ENCODE results near the gene NHSL1. TPM values are rescaled to one million over a fixed set of nuclear protein-coding genes. Genes with fewer than 3 reads are reported as not detected.

Gene NHSL1
- total RNA-seq, 1 donor from 2014 or later: 33.5 TPM

DNA sequence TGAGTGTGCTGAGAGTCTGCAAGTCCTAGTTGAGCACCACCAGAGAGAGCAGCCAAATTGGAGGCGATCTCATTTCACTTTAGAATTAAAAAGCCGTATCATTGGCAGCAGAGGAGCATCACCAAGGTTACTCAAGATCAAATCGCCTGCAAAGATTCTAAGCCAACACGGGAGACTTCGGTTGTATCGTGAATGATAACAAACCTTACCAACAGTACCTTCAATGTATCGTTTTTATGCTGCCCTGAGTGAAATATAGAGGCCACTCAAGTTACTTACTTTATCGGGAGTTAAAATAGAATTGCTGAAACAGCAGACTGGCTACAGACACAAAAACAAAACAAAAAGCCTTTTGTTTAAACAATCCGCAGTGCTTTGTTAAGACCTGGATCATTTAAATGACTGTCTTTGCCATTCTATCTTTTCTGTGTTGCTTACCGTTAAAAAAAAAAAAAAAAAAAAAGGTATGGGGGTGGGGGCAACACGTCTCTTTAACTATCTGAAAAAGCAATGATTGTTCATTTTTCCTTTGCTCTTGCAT lies 14.2 kb downstream of the NHSL1 start:
- peak overlapping the region; percentile 80 for H3K4me2 ChIP-seq (ENCODE audit: low read length)
- H3K4me1 ChIP-seq (ENCODE audit: insufficient read depth, low read length): no peaks in the 10 kb centered on the region
- peak overlapping the region; percentile 59 for H2AFZ ChIP-seq (ENCODE audit: low read depth, low read length)
- peaks cover 37% of the 10 kb centered on the region for H3K79me2 ChIP-seq (ENCODE audit: insufficient read depth, low read length)
- H3K9me3 ChIP-seq (ENCODE audit: insufficient read depth, low read depth, low read length): no peaks in the 10 kb centered on the region
- no peaks in the 10 kb centered on the region for H3K9me3 Mint-ChIP-seq (ENCODE audit: unreplicated experiment)
- peak overlapping the region; percentile 30 for H3K4me3 ChIP-seq (ENCODE audit: insufficient read depth, low read depth, low read length)
- no peaks in the 10 kb centered on the region for H3K27me3 Mint-ChIP-seq (ENCODE audit: low read depth, unreplicated experiment)
- TF ChIP-seq EZH2 (IDR thresholded peaks at IDR 0.05; ENCODE audit: insufficient read depth, low read length) (no peak), CTCF (IDR thresholded peaks at IDR 0.05; ENCODE audit: insufficient read depth, low read depth, low read length) (no peak)
- peaks cover 9% of the 10 kb centered on the region for H4K20me1 ChIP-seq (ENCODE audit: insufficient read depth, low read length)
- H3K9ac ChIP-seq (ENCODE audit: low read length): peak overlapping the region; percentile 51
- DNase-seq (ENCODE audit: low read depth) (peak; percentile 34), FAIRE-seq (no peak)
- H3K27ac ChIP-seq (ENCODE audit: low read depth, low read length): no peak overlapping the region
- H3K36me3 ChIP-seq (ENCODE audit: insufficient read depth, low read length): no peaks in the 10 kb centered on the region
- peaks cover 10% of the 10 kb centered on the region for H3K36me3 Mint-ChIP-seq (ENCODE audit: low read depth, unreplicated experiment)
- H3K27ac Mint-ChIP-seq (ENCODE audit: unreplicated experiment): no peak overlapping the region
- H3K4me3 Mint-ChIP-seq (ENCODE audit: unreplicated experiment): peak overlapping the region; percentile 15
- peaks cover 22% of the 10 kb centered on the region for H3K4me1 Mint-ChIP-seq (ENCODE audit: low read depth, unreplicated experiment)
- H3K27me3 ChIP-seq (ENCODE audit: insufficient read depth, low read length): no peaks in the 10 kb centered on the region

GRCh38 chr6:138484018-138484731 lies 15.1 kb downstream of the NHSL1 start:
- no peaks in the 10 kb centered on the region for H3K27me3 Mint-ChIP-seq (ENCODE audit: low read depth, unreplicated experiment)
- peaks cover 10% of the 10 kb centered on the region for H3K36me3 Mint-ChIP-seq (ENCODE audit: low read depth, unreplicated experiment)
- H3K27me3 ChIP-seq (ENCODE audit: insufficient read depth, low read length): no peaks in the 10 kb centered on the region
- H3K79me2 ChIP-seq (ENCODE audit: insufficient read depth, low read length): peaks cover 34% of the 10 kb centered on the region
- H3K4me2 ChIP-seq (ENCODE audit: low read length): no peak overlapping the region
- no peaks in the 10 kb centered on the region for H3K9me3 ChIP-seq (ENCODE audit: insufficient read depth, low read depth, low read length)
- H3K27ac ChIP-seq (ENCODE audit: low read depth, low read length): no peak overlapping the region
- no peaks in the 10 kb centered on the region for H3K36me3 ChIP-seq (ENCODE audit: insufficient read depth, low read length)
- peaks cover 22% of the 10 kb centered on the region for H3K4me1 Mint-ChIP-seq (ENCODE audit: low read depth, unreplicated experiment)
- H4K20me1 ChIP-seq (ENCODE audit: insufficient read depth, low read length): peaks cover 9% of the 10 kb centered on the region
- no peaks in the 10 kb centered on the region for H3K9me3 Mint-ChIP-seq (ENCODE audit: unreplicated experiment)
- no peak overlapping the region for H3K9ac ChIP-seq (ENCODE audit: low read length)
- H2AFZ ChIP-seq (ENCODE audit: low read depth, low read length): no peak overlapping the region
- no peaks in the 10 kb centered on the region for H3K4me1 ChIP-seq (ENCODE audit: insufficient read depth, low read length)
- H3K4me3 Mint-ChIP-seq (ENCODE audit: unreplicated experiment): no peak overlapping the region
- TF ChIP-seq CTCF (IDR thresholded peaks at IDR 0.05; ENCODE audit: insufficient read depth, low read depth, low read length): no peak
- no peak for TF ChIP-seq EZH2 (IDR thresholded peaks at IDR 0.05; ENCODE audit: insufficient read depth, low read length)
- no peak for DNase-seq (ENCODE audit: low read depth)
- H3K27ac Mint-ChIP-seq (ENCODE audit: unreplicated experiment): no peak overlapping the region
- no peak for FAIRE-seq
- H3K4me3 ChIP-seq (ENCODE audit: insufficient read depth, low read depth, low read length): no peak overlapping the region

GRCh38 chr6:138482816-138483215 lies 16.5 kb downstream of the NHSL1 start:
- Histone ChIP-seq H4K20me1 (ENCODE audit: insufficient read depth, low read length) (peaks cover 6% of the 10 kb centered on the region), H3K9ac (ENCODE audit: low read length) (no peak overlapping the region), H3K36me3 (ENCODE audit: insufficient read depth, low read length) (no peaks in the 10 kb centered on the region), H3K4me2 (ENCODE audit: low read length) (no peak overlapping the region), H3K9me3 (ENCODE audit: insufficient read depth, low read depth, low read length) (no peaks in the 10 kb centered on the region), H3K4me3 (ENCODE audit: insufficient read depth, low read depth, low read length) (no peak overlapping the region), H2AFZ (ENCODE audit: low read depth, low read length) (no peak overlapping the region), H3K4me1 (ENCODE audit: insufficient read depth, low read length) (no peaks in the 10 kb centered on the region), H3K27ac (ENCODE audit: low read depth, low read length) (no peak overlapping the region), H3K79me2 (ENCODE audit: insufficient read depth, low read length) (peaks cover 28% of the 10 kb centered on the region), H3K27me3 (ENCODE audit: insufficient read depth, low read length) (no peaks in the 10 kb centered on the region)
- no peak for DNase-seq (ENCODE audit: low read depth)
- no peak for TF ChIP-seq EZH2 (IDR thresholded peaks at IDR 0.05; ENCODE audit: insufficient read depth, low read length)
- TF ChIP-seq CTCF (IDR thresholded peaks at IDR 0.05; ENCODE audit: insufficient read depth, low read depth, low read length): no peak
- FAIRE-seq: no peak
- peaks cover 2% of the 10 kb centered on the region for H3K36me3 Mint-ChIP-seq (ENCODE audit: low read depth, unreplicated experiment)
- H3K27me3 Mint-ChIP-seq (ENCODE audit: low read depth, unreplicated experiment): no peaks in the 10 kb centered on the region
- H3K4me3 Mint-ChIP-seq (ENCODE audit: unreplicated experiment): no peak overlapping the region
- H3K9me3 Mint-ChIP-seq (ENCODE audit: unreplicated experiment): no peaks in the 10 kb centered on the region
- H3K4me1 Mint-ChIP-seq (ENCODE audit: low read depth, unreplicated experiment): peaks cover 22% of the 10 kb centered on the region
- no peak overlapping the region for H3K27ac Mint-ChIP-seq (ENCODE audit: unreplicated experiment)

Data from astrocyte (in vitro differentiated cells and primary cell).